Measurements from ENCODE around the gene ZBED4.

ZBED4 gene

DNA sequence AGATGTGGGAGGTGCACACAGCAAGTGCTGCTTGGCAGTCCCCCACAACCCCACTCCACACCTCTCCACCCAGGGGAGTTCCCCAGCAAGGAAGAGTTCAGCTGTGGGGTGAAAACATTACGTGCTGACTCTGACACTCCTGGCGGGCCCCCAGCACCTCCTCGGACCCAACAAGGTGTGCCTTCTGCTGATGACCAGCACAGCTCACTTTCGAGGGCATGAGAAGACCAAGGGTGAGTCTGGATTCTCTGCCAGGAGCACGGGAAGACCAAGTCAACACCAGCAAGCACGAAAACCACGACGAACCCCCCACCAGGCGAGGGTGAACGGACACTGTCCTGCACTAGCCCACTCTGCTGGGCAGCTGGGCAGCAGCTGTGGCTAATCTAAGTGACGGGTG is 63.2 kb downstream of the ZBED4 start:
- peaks cover 3% of the 10 kb centered on the region for H3K79me1 ChIP-seq (ENCODE audit: low read depth, low read length)
- no peak overlapping the region for H3K4me2 ChIP-seq (ENCODE audit: insufficient read depth, low read length, poor library complexity, severe bottlenecking)
- H2BK15ac ChIP-seq (ENCODE audit: low read length), result no peak overlapping the region
- H2BK5ac ChIP-seq (ENCODE audit: low read length), result peak overlapping the region; percentile 21
- peaks cover 19 to 29% of the 10 kb centered on the region in 2 donors for H3K36me3 ChIP-seq (replicated peaks in 1 of 2; ENCODE audit: control insufficient read depth in 2 of 2, insufficient read depth in 2 of 2, low read length in 2 of 2)
- H3K23ac ChIP-seq (ENCODE audit: low read depth, low read length, poor library complexity), result peak overlapping the region; percentile 50
- H2AFZ ChIP-seq (ENCODE audit: low read length), result no peak overlapping the region
- peaks cover 10 to 11% of the 10 kb centered on the region in 2 donors for H3K4me1 ChIP-seq (ENCODE audit: control insufficient read depth in 2 of 2, insufficient read depth in 1 of 2, low read depth in 1 of 2, low read length in 2 of 2)
- H3K14ac ChIP-seq (ENCODE audit: low read length), result no peak overlapping the region
- no peak for DNase-seq (ENCODE audit: low spot score)
- H3K4ac ChIP-seq (ENCODE audit: low read length), result no peak overlapping the region
- H2BK120ac ChIP-seq (ENCODE audit: low read depth, low read length), result no peak overlapping the region
- no peak overlapping the region for H4K91ac ChIP-seq (ENCODE audit: low read depth, low read length, poor library complexity)
- no CpG with 5 or more reads among the region's 11 CpGs for WGBS, 2 donors (ENCODE audit: extremely low coverage in 2 of 2, insufficient read length in 2 of 2, insufficient replicate concordance in 1 of 2)
- H2BK12ac ChIP-seq (ENCODE audit: low read length), result no peak overlapping the region
- H3K27me3 ChIP-seq (ENCODE audit: control insufficient read depth in 3 of 3, insufficient read depth in 3 of 3, low read depth in 1 of 3, low read length in 3 of 3), result no peaks in the 10 kb centered on the region
- no peak overlapping the region for H3K9ac ChIP-seq (ENCODE audit: low read depth, low read length, poor library complexity)
- no peak overlapping the region for H4K8ac ChIP-seq (ENCODE audit: low read depth, low read length)
- H3K4me3 ChIP-seq (ENCODE audit: low read length in 2 of 2), result peak overlapping the region in 1 of 2 donors; percentile 90
- peaks cover 0 to 3% of the 10 kb centered on the region in 2 donors for H3K9me3 ChIP-seq (replicated peaks in 1 of 2; ENCODE audit: control insufficient read depth in 2 of 2, insufficient read depth in 1 of 2, low read depth in 1 of 2, low read length in 2 of 2)
- H2AK5ac ChIP-seq (ENCODE audit: low read depth, low read length), result no peak overlapping the region
- H3K27ac ChIP-seq (replicated peaks; ENCODE audit: low read length), result no peak overlapping the region
- no peak overlapping the region for H3K18ac ChIP-seq (ENCODE audit: low read length)

DNA sequence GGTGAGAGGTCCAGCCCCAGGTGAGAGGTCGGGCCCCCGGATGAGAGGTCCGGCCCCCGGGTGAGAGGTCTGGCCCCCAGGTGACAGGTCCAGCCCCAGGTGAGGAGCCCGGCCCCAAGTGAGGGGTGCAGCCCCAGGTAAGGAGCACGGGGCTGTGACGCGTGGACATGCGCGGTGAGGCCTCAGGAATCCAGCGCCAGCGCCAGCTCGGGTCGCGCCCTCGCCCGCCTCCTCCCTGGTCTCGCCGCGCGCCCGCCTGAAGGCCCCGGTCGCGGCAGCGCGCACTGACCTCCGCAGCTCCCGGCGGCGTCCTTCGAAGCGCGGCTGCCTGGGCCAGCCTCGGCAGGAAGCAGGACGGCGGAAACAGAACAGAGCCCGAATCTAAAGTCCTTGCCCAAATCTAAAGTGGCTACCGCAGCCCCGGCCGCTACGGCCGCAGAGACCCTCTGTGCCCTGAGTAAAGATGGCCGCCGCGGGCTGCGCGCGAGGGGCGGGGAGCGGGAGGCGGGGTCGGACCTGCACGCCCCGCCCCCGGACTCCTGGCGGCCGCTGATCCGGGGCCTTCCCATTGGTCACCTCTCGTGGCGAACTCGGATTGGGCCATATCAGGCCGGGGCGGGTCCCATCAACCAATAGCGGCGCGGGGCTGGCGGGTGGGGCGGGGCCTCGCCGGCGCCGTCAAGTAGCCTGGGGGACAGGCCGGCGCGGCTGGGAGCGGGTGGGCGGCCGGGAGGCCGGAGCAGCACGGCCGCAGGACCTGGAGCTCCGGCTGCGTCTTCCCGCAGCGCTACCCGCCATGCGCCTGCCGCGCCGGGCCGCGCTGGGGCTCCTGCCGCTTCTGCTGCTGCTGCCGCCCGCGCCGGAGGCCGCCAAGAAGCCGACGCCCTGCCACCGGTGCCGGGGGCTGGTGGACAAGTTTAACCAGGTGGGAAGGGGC is 64.6 kb downstream of the ZBED4 start, which contains the start of the genes ALG12 and CRELD2:
TSS of gene ALG12 (minus strand) at position 465 of the 937 bp plus-strand sequence. CDS start 4,673 bp downstream, outside the sequence.
TSS of gene CRELD2 (plus strand) at position 661 of the 937 bp plus-strand sequence. CDS start at position 797, 136 bp downstream.
- H3K79me1 ChIP-seq (ENCODE audit: low read depth, low read length), result peaks cover 3% of the 10 kb centered on the region
- H3K27me3 ChIP-seq (ENCODE audit: control insufficient read depth in 3 of 3, insufficient read depth in 3 of 3, low read depth in 1 of 3, low read length in 3 of 3), result no peaks in the 10 kb centered on the region
- peaks cover 10 to 11% of the 10 kb centered on the region in 2 donors for H3K4me1 ChIP-seq (ENCODE audit: control insufficient read depth in 2 of 2, insufficient read depth in 1 of 2, low read depth in 1 of 2, low read length in 2 of 2)
- H3K23ac ChIP-seq (ENCODE audit: low read depth, low read length, poor library complexity), result peak within 1 kb of the TSS; percentile 91
- no peak within 1 kb of the TSS for H3K4ac ChIP-seq (ENCODE audit: low read length)
- H3K9me3 ChIP-seq (replicated peaks in 1 of 2; ENCODE audit: control insufficient read depth in 2 of 2, insufficient read depth in 1 of 2, low read depth in 1 of 2, low read length in 2 of 2), result peaks cover 0 to 3% of the 10 kb centered on the region in 2 donors
- peak within 1 kb of the TSS; percentile 90 to 94 for H3K4me3 ChIP-seq (ENCODE audit: low read length in 2 of 2)
- no peak within 1 kb of the TSS for H4K91ac ChIP-seq (ENCODE audit: low read depth, low read length, poor library complexity)
- no peak within 1 kb of the TSS for H4K8ac ChIP-seq (ENCODE audit: low read depth, low read length)
- peak within 1 kb of the TSS; percentile 94 for H3K14ac ChIP-seq (ENCODE audit: low read length)
- peak within 1 kb of the TSS; percentile 44 for H2BK120ac ChIP-seq (ENCODE audit: low read depth, low read length)
- peak within 1 kb of the TSS; percentile 99 for H2AFZ ChIP-seq (ENCODE audit: low read length)
- H2AK5ac ChIP-seq (ENCODE audit: low read depth, low read length), result peak within 1 kb of the TSS; percentile 74
- H3K27ac ChIP-seq (replicated peaks; ENCODE audit: low read length), result peak within 1 kb of the TSS; percentile 96
- H2BK12ac ChIP-seq (ENCODE audit: low read length), result no peak within 1 kb of the TSS
- no CpG with 5 or more reads among the region's 103 CpGs for WGBS, 2 donors (ENCODE audit: extremely low coverage in 2 of 2, insufficient read length in 2 of 2, insufficient replicate concordance in 1 of 2)
- peak; percentile 98 for DNase-seq (ENCODE audit: low spot score)
- peak within 1 kb of the TSS; percentile 96 for H3K4me2 ChIP-seq (ENCODE audit: insufficient read depth, low read length, poor library complexity, severe bottlenecking)
- H2BK15ac ChIP-seq (ENCODE audit: low read length), result peak within 1 kb of the TSS; percentile 75
- peak within 1 kb of the TSS; percentile 97 for H3K9ac ChIP-seq (ENCODE audit: low read depth, low read length, poor library complexity)
- H3K18ac ChIP-seq (ENCODE audit: low read length), result peak within 1 kb of the TSS; percentile 99
- H3K36me3 ChIP-seq (replicated peaks in 1 of 2; ENCODE audit: control insufficient read depth in 2 of 2, insufficient read depth in 2 of 2, low read length in 2 of 2), result peaks cover 14 to 17% of the 10 kb centered on the region in 2 donors
- peak within 1 kb of the TSS; percentile 90 for H2BK5ac ChIP-seq (ENCODE audit: low read length)

- peak overlapping the region; percentile 84 to 90 for H3K4me3 ChIP-seq (ENCODE audit: low read length in 2 of 2)
- H3K36me3 ChIP-seq (replicated peaks in 1 of 2; ENCODE audit: control insufficient read depth in 2 of 2, insufficient read depth in 2 of 2, low read length in 2 of 2), result peaks cover 12 to 17% of the 10 kb centered on the region in 2 donors
- H2BK5ac ChIP-seq (ENCODE audit: low read length), result no peak overlapping the region
- H3K23ac ChIP-seq (ENCODE audit: low read depth, low read length, poor library complexity), result peak overlapping the region; percentile 91
- H2BK12ac ChIP-seq (ENCODE audit: low read length), result no peak overlapping the region
- H3K18ac ChIP-seq (ENCODE audit: low read length), result peak overlapping the region; percentile 97
- no peak overlapping the region for H3K27ac ChIP-seq (replicated peaks; ENCODE audit: low read length)
- peaks cover 2% of the 10 kb centered on the region for H3K79me1 ChIP-seq (ENCODE audit: low read depth, low read length)
- no peak for DNase-seq (ENCODE audit: low spot score)
- no peak overlapping the region for H2AK5ac ChIP-seq (ENCODE audit: low read depth, low read length)
- H3K4me1 ChIP-seq (ENCODE audit: control insufficient read depth in 2 of 2, insufficient read depth in 1 of 2, low read depth in 1 of 2, low read length in 2 of 2), result peaks cover 10 to 11% of the 10 kb centered on the region in 2 donors
- H3K4me2 ChIP-seq (ENCODE audit: insufficient read depth, low read length, poor library complexity, severe bottlenecking), result peak overlapping the region; percentile 84
- H2BK15ac ChIP-seq (ENCODE audit: low read length), result peak overlapping the region; percentile 75
- H3K9me3 ChIP-seq (replicated peaks in 1 of 2; ENCODE audit: control insufficient read depth in 2 of 2, insufficient read depth in 1 of 2, low read depth in 1 of 2, low read length in 2 of 2), result peaks cover 0 to 3% of the 10 kb centered on the region in 2 donors
- H2AFZ ChIP-seq (ENCODE audit: low read length), result peak overlapping the region; percentile 89
- H3K9ac ChIP-seq (ENCODE audit: low read depth, low read length, poor library complexity), result peak overlapping the region; percentile 97
- peak overlapping the region; percentile 94 for H3K14ac ChIP-seq (ENCODE audit: low read length)
- WGBS, 2 donors (ENCODE audit: extremely low coverage in 2 of 2, insufficient read length in 2 of 2, insufficient replicate concordance in 1 of 2), result no CpG with 5 or more reads among the region's 47 CpGs
- no peak overlapping the region for H4K91ac ChIP-seq (ENCODE audit: low read depth, low read length, poor library complexity)
- H4K8ac ChIP-seq (ENCODE audit: low read depth, low read length), result no peak overlapping the region
- no peak overlapping the region for H3K4ac ChIP-seq (ENCODE audit: low read length)
- H2BK120ac ChIP-seq (ENCODE audit: low read depth, low read length), result peak overlapping the region; percentile 44
- no peaks in the 10 kb centered on the region for H3K27me3 ChIP-seq (ENCODE audit: control insufficient read depth in 3 of 3, insufficient read depth in 3 of 3, low read depth in 1 of 3, low read length in 3 of 3)
These were observed 65.6 kb downstream of the ZBED4 start for GRCh38 chr22:49918911-49919881.

Measured in neuronal stem cell (in vitro differentiated cells).